Ishikawa (cell line): Measurements from ENCODE around the gene BMP6.

Experiments used
- CEBPB ChIP-seq: IDR thresholded peaks from 2 replicates; pipeline ENCODE4 v1.6.1; 2012
- CREB1 ChIP-seq: IDR thresholded peaks from 2 replicates; pipeline ENCODE4 v1.6.1; 2012; ENCODE audit warnings: low read depth
- EGR1 ChIP-seq: IDR thresholded peaks from 2 replicates; pipeline ENCODE4 v1.6.1; 2012
- EP300 ChIP-seq: IDR thresholded peaks from 2 replicates; pipeline ENCODE4 v1.6.1; 2012; ENCODE audit warnings: borderline replicate concordance
- FOXM1 ChIP-seq: IDR thresholded peaks from 2 replicates; pipeline ENCODE4 v1.6.1; 2012; ENCODE audit warnings: low read depth, borderline replicate concordance
- MAX ChIP-seq: IDR thresholded peaks from 2 replicates; pipeline ENCODE4 v1.6.1; 2012
- NFIC ChIP-seq: IDR thresholded peaks from 2 replicates; pipeline ENCODE4 v1.6.1; 2012
- RAD21 ChIP-seq: IDR thresholded peaks from 2 replicates; pipeline ENCODE4 v1.6.1; 2012; ENCODE audit warnings: low read depth
- REST ChIP-seq: IDR thresholded peaks from 2 replicates; pipeline ENCODE4 v1.6.1; 2012; ENCODE audit warnings: low read depth, mild to moderate bottlenecking
- TAF1 ChIP-seq: IDR thresholded peaks from 2 replicates; pipeline ENCODE4 v1.6.1; 2012; ENCODE audit warnings: low read depth, mild to moderate bottlenecking
- TCF12 ChIP-seq: IDR thresholded peaks from 2 replicates; pipeline ENCODE4 v1.6.1; 2012; ENCODE audit warnings: low read depth
- TEAD4 ChIP-seq: IDR thresholded peaks from 2 replicates; pipeline ENCODE4 v1.6.1; 2012
- USF1 ChIP-seq: IDR thresholded peaks from 2 replicates; pipeline ENCODE4 v1.6.1; 2012
- YY1 ChIP-seq: IDR thresholded peaks from 2 replicates; pipeline ENCODE4 v1.6.1; 2012; ENCODE audit warnings: low read depth
- ZBTB7A ChIP-seq: IDR thresholded peaks from 2 replicates; pipeline ENCODE4 v1.6.1; 2012; ENCODE audit warnings: low read depth

The BMP6 gene

GRCh38 chr6:7918403-7918802, 192.5 kb downstream of the BMP6 start:
- TF ChIP-seq EGR1: no peak
- TF ChIP-seq TAF1: no peak
- TF ChIP-seq FOXM1: no peak
- TF ChIP-seq REST: no peak
- no peak for TF ChIP-seq MAX
- no peak for TF ChIP-seq CREB1
- TF ChIP-seq EP300: no peak
- no peak for TF ChIP-seq YY1
- TF ChIP-seq ZBTB7A: no peak
- no peak for TF ChIP-seq NFIC
- no peak for TF ChIP-seq CEBPB
- TF ChIP-seq USF1: no peak

- TF ChIP-seq CEBPB: no peak
- no peak for TF ChIP-seq CREB1
- no peak for TF ChIP-seq MAX
- no peak for TF ChIP-seq ZBTB7A
- no peak for TF ChIP-seq TAF1
- TF ChIP-seq YY1: no peak
- TF ChIP-seq EP300: no peak
- no peak for TF ChIP-seq TCF12
- no peak for TF ChIP-seq NFIC
- TF ChIP-seq FOXM1: no peak
- TF ChIP-seq TEAD4: no peak
- TF ChIP-seq EGR1: no peak
- no peak for TF ChIP-seq RAD21
- TF ChIP-seq USF1: no peak
- no peak for TF ChIP-seq REST
Observed at GRCh38 chr6:7919871-7920270, 194.0 kb downstream of the BMP6 start.

- TF ChIP-seq ZBTB7A: no peak
- TF ChIP-seq MAX: no peak
- no peak for TF ChIP-seq TCF12
- no peak for TF ChIP-seq USF1
- no peak for TF ChIP-seq REST
- no peak for TF ChIP-seq EGR1
- no peak for TF ChIP-seq EP300
- no peak for TF ChIP-seq RAD21
- no peak for TF ChIP-seq TAF1
- no peak for TF ChIP-seq CREB1
- no peak for TF ChIP-seq CEBPB
- TF ChIP-seq TEAD4: no peak
- no peak for TF ChIP-seq FOXM1
- no peak for TF ChIP-seq YY1
- TF ChIP-seq NFIC: no peak
Observed at GRCh38 chr6:7920425-7920824, 194.5 kb downstream of the BMP6 start.

GRCh38 chr6:7921046-7921445, 195.1 kb downstream of the BMP6 start:
- TF ChIP-seq NFIC: no peak
- no peak for TF ChIP-seq ZBTB7A
- TF ChIP-seq TAF1: no peak
- no peak for TF ChIP-seq TCF12
- TF ChIP-seq EP300: no peak
- TF ChIP-seq FOXM1: no peak
- TF ChIP-seq RAD21: no peak
- TF ChIP-seq USF1: no peak
- no peak for TF ChIP-seq MAX
